ENCODE data around the gene FARS2.

The FARS2 gene

DNA sequence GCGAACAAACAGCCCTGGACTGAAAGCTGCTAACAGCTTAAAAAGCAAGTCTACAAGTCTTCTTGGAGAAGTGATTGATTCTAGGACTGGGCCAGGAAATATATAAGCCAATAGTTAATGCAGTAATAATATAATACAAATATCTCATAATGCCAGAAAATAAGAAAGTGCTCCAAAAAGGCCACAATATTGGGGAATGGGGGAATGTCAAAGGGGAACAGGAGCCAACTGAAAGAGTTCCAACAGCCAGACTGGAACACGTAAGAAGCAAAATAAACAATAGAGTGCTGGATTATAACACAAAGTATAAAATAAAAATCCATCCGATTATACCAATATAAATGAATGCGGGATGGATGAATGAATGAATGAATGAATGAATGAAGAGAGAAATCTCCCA is 449.6 kb downstream of the FARS2 start:
- DNase-seq: no peak

DNA sequence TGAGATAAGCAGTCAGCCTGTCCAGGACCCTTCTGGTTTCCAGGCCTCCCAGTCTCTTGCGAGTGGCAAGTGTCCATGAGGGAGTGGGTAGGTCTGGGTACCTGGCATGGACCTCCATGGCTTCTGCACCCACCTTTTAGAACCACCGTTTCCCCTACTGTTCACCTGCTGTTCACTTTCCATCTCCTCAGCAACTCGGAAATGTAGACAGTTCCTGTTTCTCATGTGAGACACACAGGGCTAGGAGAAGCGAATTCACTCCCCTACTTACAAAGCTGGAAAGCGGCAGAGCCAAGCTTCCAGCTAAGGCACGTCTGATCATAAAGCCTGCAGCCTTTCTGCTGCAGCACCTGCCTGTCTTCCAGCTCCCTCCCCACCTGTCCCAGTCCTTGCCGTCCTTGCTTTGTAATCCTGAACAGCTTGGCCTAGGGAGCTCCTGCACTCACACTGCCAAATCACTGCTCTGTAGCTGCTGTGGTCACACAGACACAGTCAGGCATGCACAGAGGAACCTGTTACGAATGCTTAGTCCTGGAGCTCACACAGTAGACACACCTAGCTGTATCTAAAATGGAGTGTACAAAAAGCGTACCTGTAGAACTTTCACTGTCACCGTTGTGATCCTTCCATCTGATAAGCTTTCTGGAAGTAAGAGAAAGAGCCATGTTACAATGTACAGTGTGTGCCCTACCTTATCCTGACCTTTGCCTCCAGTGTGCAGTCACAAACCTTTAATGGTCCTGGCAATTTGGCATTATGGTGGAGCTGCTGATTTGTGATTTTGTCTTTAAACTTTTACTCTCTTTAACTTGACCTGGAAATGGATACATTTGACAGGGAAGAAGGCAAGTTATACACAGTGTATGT is 451.3 kb downstream of the FARS2 start:
- DNase-seq: no peak

DNA sequence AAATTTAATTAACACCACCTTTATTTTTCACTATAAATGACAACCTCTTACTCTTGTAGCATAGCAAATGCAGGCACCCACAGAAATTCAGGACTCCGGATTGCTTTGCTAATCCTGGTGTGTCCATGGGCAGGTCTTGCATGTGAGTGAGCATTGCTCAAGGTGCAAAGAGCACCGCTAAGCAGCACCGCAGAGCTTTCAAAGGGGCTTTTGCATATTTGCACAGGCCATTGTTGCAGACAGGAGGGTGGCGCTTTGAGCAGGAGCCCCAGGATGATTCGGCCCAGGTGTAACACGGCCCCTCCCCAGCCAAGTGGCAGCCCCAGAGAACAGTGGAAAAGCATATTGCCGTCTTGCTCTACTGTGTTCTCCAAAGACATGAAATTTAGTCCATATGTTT is 452.2 kb downstream of the FARS2 start:
- no peak for DNase-seq

DNA sequence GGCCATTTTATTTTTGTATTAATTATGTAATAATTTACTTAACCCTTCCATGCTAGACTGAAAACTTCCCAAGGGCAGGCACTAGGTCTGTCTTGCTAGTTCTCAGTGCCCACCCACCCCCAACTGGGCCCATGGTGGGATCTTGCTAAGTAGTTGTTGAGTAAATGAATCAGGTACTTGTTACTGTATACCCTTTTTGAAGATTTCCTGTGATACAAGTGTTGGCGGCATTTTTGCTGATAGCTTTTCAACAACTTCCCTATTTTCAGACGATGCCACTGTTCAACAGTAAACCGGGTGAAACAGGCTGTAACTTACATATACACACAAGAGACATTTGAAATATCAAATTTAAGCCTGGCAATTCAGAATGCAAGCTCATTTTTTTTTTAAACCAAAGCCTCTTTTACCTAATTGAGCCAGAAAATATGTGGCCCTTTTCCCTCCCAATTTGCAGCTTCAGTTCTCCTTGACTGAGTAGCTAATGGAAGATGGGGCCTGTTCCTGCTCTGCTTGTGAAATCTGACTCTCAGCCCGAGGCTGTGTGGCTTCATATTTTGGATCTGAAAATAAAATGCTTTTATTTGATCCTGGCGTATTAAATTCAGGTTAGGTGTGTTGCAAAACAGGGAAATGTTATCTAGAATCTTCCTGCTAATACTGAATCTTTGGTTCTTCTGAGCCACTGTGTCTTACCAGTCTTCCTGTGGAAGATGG is 457.1 kb downstream of the FARS2 start:
- DNase-seq: no peak

DNA sequence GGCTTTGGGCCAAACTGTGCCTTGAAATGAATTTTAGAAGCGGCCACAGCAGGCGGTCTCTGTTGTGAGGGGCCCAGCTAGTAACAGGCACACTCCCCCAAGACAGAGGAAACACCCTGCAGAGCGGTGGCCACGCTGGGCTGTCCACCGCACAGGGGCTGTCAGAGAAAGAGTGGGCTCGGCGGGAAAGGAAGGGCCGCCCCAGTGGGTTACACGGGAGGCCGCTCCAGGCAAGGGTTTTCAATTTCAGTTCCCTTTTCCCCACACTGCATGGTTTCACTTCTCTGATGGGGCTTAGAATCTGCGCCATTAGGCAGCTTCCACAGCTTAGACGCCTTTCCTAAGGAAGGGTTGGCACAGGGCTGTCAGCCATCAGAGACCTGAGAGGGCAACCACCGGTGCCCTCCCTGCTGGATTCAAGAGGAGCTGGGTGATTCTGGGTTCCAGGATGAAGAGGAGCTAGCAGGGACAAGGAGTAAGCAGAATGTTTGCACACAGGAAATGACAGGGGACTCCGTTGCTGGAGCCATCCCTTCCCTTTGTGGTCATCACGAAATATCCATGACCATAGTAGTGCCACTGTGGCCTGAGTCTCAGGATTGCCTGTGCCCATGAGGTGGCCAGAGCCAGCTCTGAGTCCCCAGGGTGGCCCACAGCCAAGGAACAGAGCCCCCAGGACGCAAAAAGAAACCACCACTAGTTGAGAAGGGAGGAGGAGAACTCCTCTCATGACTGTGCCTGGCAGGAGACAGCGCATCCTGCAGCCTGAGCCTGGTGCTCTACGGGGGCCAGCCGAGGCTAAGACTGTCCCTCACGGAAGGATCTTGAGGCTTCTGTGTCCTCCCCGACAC is 462.8 kb downstream of the FARS2 start:
- no peak for DNase-seq

DNA sequence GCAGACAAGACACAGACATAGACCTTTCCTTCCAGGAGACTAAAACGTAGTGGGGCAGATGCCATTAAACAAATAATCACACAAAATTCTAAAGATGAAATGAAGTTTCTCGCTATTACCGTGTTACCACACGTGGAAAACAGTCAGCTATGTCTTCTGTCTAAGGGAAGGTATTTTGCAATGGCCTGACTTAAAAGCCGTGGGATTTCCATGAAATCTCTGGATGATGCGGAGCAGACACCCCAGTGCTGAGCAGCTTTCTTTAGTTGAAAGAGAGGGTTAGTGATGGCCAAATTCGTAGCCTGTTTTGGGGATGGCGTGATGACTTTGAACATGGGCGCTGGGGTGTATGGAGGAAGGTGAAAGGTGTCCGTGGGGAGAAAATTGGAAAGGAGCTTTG is 463.6 kb downstream of the FARS2 start:
- DNase-seq: no peak

DNA sequence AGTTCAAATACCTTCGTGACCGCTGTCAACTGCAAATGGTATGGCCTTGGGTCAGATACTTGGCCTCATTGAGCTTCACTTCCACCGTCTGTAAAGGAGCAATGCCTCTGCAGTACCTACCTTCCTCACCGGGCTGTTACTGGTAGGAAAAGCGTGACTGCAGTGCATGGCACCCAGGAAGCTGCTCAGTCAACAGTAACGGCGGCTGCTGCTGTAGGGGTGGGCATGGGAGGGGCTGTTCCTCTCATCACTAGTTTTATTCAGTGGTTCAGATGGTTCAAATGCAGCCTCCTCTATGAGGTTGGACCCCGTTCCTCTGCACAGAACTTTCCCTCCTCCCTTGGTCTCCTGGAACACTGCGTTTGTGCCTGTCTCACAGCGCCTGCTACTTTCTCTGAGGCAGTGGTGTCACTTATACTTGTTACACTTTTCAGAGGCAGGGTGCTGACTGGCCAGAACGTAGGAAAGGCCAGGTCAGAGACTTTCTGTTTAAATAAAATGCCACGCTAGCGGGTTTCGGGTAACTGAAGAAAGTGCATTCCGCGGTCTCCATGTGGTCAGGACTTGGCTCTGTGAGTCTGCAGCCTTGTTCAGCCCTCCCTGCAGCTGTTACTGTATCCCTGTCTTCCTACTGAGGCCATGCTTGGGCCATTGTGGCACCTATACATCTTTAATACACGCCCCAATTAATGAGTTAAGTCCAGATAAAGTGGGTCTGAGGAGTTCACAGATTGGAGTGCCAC is 465.8 kb downstream of the FARS2 start:
- no peak for DNase-seq

DNA sequence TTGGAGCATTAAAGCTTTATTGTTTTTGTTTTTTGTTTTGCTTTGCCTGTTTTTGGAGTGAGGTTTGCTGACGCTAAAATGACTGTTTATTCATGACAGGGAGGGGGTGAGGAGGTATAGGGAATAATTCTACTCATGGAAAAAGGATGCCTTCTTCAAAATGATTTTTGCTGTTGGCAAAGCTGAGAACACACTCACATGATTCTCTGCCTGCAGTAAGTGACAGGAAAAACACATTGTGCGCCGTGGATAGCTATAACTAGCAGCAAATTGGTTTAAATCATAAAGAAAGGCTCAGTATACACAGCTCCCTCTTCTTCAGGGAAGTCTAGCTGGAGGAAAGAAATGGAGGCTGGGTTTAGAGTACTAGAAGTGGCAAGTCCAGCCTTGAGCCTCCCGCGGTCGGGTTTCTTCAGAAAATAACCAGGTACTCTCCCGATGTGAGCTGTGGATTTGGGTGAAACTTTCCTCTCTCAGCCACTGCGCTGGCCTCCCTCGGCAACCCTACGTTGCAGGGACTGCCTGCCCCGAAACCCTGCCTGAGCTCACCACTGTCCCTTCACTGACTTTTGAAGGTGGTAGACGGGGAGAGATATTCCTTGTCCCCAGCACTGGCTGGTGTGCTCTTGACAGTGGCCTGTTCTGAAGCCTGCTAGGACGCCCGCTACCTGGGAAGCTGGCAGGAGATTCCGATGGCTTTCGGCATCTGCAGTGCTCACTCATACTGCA is 467.2 kb downstream of the FARS2 start:
- DNase-seq: no peak

DNA sequence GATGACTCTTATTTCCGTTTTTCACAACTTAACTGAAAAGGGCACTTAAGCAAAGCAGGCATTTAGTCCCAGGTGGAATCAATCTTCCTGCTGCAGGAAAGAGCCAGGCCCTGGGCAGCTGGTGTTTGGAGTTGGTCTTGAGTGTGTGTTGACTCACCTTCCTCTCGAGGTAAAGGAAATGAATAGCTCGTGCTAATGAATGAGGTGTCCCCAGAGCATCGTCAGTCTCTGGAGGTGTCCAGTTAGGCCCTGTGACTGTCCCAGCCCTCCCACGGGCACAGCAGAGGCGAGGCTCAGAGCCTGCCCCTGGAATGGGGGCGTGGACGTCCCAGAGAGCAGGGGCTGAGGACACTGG is 467.7 kb downstream of the FARS2 start:
- DNase-seq: no peak

DNA sequence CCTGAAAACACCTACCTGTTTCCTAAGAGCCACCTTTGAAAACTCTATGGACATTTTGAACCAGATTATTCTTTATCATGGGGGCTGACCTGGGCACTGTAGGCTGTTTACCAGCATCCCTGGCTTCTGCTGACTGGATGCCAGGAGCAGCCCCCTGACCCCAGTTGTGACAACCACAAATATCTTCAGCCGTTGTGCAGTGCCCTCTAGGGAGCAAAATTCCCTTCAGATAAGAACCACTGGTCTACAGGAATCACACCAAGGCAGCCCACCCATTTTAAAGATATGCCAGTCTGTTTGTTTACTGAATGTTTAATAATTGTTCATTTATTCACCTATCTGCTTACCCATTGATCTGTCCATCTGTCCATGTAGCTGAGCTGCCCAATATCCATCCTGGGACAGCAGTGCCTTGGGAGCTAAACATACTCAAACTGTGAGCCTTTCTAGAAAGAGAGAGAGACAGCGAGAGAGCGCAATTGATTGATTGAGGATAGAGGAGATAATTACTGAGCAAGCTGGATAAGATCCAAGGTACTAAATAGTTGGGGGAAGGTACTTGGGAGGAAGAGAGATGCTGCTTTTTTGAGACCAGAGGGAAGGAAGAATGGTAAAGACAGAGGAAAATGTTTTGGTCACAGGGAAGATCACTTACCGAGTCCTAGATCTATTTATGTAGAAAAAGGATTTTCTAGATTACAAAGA is 468.7 kb downstream of the FARS2 start:
- DNase-seq: no peak

DNA sequence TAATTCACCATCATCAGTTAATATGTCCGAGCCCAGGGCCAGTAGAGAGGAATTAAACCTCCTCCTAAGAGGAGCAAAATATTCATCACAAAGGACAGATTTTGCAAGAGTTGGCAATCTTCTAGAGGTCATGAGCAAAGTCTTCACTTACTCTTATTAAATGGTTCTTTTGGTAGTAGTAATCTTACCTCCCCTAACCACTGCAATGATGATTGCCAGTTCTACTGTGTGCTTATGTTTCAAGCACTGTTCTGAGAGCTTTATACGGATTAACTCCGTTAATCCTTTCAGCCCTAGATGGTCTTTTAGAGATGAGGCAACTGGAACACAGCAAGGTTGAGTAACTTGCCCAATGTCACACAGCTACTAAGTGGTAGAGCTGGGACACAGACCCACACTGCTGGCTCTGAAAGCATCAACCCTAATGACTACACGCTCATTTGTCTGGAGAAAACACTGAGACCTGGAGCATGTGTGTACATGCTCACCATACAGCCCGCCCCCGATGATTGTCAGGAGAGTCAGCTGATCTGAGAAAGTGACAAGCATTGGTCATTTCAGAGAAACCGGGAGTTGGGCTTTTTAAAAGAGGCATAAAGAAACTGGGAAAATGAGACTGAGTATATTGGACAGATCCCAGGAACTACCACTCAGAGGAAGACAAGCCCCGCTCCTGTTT is 469.4 kb downstream of the FARS2 start:
- no peak for DNase-seq

DNA sequence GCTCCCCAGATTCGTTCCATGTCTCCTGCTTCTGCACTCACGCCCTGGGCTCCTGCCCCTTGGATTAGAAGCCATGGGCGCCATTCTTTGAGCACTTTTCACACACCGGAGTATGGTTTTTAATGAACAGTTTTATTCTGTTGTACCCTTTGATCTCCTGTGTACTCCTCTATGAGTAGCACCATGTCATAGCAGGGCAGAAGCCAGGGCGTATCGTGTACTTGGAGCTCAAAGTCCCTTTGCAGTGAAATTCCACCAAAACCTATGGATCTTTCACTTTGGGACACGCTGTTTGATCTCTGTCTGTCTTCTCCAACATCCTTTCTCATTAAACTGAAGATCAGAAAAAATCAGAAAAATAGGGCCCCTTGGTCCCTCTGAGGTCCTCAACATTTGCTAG is 470.1 kb downstream of the FARS2 start:
- no peak for DNase-seq

DNA sequence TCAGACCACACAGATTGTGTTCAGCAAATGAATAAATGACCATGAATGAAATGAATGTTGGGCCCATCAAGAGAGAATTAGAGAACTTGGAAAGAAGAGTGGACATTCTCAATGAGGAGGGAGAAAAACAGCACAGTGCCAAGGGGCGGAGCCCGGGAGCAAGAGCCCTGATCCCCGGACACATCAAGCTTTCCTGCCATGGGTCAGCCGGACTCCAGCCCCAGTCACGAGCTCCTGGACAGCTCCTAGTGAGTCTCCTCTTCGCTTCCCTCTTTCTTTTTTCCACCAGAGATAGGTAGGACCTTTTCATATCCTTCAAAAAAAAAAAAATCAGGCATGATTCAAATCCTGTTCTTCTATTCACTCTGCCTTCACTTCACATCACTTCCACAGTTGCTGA is 471.2 kb downstream of the FARS2 start:
- DNase-seq: no peak

DNA sequence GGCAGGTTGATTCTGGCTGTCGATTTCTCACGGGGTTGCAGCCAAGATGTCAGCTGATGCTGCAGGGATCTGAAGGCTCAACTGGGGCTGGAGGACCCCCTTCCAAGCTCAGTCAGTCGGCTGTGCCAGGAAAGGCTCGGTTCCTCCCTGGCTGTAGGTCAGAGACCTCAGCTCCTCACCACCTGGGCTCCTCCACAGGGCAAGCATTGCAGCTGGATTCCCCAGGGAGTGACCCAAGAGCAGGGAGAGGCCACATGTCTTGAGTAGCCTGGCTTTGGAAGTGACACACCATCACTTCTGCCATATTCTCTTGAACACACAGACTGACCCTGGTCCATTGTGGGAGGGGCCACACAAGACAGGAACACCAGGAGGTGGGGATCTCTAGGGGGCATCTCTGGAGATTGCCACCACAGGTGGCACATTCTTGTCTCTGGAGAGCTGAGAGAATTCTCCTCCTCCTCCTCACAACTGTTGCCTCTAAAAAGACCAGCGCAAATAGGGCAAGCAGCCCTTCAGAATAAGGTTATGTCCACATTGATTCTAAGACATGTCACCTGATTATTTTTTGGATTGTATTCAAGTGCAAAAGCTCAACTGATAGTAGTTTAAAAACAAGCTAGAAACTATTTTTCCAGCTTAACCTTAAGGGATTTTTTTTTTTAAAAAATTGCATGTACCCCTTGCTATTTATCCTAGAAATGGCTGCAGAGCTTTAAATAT is 474.9 kb downstream of the FARS2 start:
- no peak for DNase-seq

DNA sequence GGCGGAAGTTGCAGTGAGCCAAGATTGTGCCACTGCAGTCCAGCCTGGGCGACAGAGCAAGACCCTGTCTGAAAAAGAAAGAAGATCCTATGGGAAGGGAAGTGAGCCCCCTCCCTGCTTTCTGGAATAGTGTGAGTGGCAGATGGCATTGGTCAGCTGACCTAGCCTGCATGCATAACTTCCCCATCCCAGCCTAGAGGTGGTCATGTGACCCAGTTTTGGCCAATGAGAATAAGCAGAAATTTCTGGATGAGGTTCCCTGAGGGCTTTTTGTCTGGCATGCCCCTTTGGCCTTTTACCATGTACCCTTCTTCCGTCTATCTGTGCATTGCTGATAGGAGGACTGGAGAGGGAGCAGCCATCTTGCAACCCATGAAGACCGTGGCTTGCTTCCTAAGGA is 476.1 kb downstream of the FARS2 start:
- no peak for DNase-seq

DNA sequence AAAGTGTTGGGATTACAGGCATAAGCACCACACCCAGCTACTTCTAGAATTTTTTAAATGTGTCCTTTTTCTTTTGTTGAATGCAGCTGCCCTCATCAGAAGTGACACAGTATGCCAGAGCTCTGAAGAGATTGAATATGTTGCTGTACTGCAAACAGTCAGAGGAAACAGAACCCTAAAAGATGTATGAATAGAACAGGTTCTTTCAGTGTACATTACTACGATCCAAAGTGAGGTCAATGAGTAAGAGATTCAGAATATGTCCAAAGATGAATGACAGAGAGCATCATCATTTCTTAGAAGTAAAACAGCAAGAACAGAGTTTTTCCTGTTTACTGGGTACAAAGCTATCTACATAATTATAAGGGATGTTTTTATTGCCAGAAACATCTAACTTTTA is 476.9 kb downstream of the FARS2 start:
- no peak for DNase-seq

DNA sequence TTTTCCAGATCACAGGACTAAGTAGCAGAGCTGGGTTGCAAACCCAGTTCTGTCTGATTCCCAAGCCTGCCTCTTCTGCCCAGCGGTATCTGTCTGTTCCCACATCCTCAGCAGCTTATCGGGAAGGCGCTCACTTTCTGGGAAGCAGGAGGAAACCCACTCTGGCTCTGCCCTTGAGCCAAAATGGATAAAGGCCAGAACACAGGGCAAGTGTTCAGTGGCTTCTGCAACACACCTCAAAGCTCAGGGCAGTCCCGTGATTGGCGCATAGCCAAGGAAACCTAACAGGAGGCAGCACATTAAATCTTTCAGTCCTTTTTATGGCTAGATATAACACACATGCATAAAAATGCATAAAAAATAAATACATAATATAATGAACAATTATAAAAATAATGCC is 483.2 kb downstream of the FARS2 start:
- DNase-seq: no peak

DNA sequence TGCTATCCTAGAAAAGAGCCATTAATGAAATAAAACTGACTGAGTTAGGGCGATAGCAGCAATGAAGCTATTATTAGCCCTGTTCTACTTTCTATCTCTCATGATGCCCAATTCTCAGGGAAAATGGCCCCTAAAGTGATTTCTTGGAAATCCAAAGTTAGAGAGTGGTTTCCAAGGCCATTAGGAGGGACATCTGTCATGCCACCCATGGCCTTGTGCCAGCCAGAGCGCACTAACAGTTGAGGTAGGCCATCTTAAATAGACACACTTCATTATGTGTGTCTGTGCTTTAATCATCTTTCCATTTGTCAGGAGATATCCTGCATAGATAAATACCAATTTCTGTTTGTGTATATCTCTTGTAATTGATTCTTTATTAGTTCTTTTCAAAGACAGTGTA is 483.8 kb downstream of the FARS2 start:
- DNase-seq: no peak

DNA sequence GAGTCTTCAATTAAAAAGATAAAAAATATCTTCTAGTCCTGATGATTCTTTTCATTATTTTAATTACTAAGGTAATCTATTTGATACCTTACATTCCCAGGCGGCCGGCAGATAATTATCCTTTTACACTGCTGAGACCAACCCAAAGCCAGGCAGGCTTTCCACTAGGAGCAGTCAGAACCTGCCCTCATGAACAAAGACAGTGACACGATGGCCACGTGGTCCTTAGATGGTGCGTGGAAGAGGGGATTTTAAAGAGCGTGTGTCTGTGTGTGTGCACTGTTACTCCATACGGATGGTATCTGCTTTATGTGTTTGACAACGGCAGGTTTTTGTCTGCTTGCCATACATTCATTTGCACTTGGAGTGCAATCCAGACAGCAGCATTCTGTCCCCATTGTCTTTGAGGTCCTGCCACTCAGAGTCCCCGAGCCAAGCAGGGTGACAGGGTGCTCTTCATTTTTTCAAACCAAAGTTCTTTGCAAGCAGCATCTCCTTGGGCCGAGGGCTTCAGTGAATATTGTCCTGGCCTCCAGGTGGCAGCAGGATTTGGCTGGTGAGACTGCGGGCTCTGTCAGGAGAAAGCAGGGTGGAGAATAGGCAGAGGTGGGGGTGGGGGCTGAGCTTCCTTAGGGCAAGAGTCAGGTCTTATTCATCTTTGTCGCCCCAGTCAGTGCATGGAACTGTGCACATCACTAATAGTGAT is 484.9 kb downstream of the FARS2 start:
- no peak for DNase-seq

DNA sequence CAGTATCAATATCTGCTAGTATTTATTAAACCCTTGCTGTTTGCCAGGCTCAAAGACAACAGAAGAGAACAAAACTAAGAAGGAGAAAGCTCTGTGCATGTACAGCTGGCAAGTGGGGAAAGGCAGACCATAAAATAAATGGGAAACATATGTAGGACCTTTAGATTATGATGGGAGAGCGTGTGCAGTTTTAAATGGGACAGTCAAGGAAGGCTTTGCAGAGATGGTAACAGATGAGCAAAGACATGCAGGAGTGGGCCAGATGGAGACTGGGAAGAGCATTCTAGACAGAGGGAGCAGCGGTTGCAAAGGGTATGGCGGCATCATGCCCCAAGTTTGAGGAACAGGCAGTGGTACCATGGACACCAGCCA is 485.4 kb downstream of the FARS2 start:
- DNase-seq: no peak
